ENCODE measurements around the gene NEMF.
"Not testable (repeated sequence)": the region's sequence is repeated elsewhere in the genome, so short reads cannot be mapped to it uniquely, and the experiment has no call there.

NEMF gene

GRCh38 chr14:49852301-49853157 lies at the start of gene NEMF:
NEMF (minus strand) TSS chr14:49852788; CDS start chr14:49852753, 35 bp downstream.
- peak; percentile 86 for DNase-seq

- no peak for DNase-seq
Observed at GRCh38 chr14:49900973-49901372, 48.4 kb upstream of the NEMF start.

- DNase-seq: no peak
Observed at GRCh38 chr14:49898485-49898884, 45.9 kb upstream of the NEMF start.

GRCh38 chr14:49897965-49898364 lies 45.4 kb upstream of the NEMF start:
- no peak for DNase-seq

GRCh38 chr14:49897414-49897813 lies 44.8 kb upstream of the NEMF start:
- no peak for DNase-seq

GRCh38 chr14:49896966-49897365 lies 44.4 kb upstream of the NEMF start:
- no peak for DNase-seq

- DNase-seq: not testable (repeated sequence)
Observed at GRCh38 chr14:49896272-49896671, 43.7 kb upstream of the NEMF start.

- no peak for DNase-seq
Observed at GRCh38 chr14:49895480-49895879, 42.9 kb upstream of the NEMF start.

GRCh38 chr14:49894214-49895107 lies 41.9 kb upstream of the NEMF start:
- DNase-seq: not testable (repeated sequence)

- no peak for DNase-seq
Observed at GRCh38 chr14:49893309-49894213, 41.0 kb upstream of the NEMF start.

- DNase-seq: peak; percentile 95
Observed at GRCh38 chr14:49892636-49893308, 40.2 kb upstream of the NEMF start, which contains the start of gene ARF6. ARF6 (plus strand) TSS chr14:49893082; CDS start chr14:49893737, 655 bp downstream.

GRCh38 chr14:49892301-49892635 lies 39.7 kb upstream of the NEMF start:
- no peak for DNase-seq

GRCh38 chr14:49888293-49888692 lies 35.7 kb upstream of the NEMF start:
- no peak for DNase-seq

GRCh38 chr14:49886523-49886922 lies 33.9 kb upstream of the NEMF start:
- no peak for DNase-seq

- no peak for DNase-seq
Observed at GRCh38 chr14:49882826-49883694, 30.5 kb upstream of the NEMF start.

GRCh38 chr14:49881350-49882001 lies 28.9 kb upstream of the NEMF start:
- no peak for DNase-seq

GRCh38 chr14:49880267-49881064 lies 27.9 kb upstream of the NEMF start:
- DNase-seq: no peak

- DNase-seq: peak; percentile 51
Observed at GRCh38 chr14:49879646-49880204, 27.1 kb upstream of the NEMF start.

GRCh38 chr14:49876563-49877127 lies 24.1 kb upstream of the NEMF start:
- DNase-seq: no peak

Measured in NCI-H1436 (cell line).